Eye (tissue), 1 donor: Measurements from ENCODE around the gene ZNF579.
A peak's percentile ranks its signal among the peaks of the same experiment; 100 is the strongest.

Source experiments
- DNase-seq: peaks from one replicate; pipeline ENCODE4 v3.0.0-alpha.2; 2015

The ZNF579 gene, protein sequence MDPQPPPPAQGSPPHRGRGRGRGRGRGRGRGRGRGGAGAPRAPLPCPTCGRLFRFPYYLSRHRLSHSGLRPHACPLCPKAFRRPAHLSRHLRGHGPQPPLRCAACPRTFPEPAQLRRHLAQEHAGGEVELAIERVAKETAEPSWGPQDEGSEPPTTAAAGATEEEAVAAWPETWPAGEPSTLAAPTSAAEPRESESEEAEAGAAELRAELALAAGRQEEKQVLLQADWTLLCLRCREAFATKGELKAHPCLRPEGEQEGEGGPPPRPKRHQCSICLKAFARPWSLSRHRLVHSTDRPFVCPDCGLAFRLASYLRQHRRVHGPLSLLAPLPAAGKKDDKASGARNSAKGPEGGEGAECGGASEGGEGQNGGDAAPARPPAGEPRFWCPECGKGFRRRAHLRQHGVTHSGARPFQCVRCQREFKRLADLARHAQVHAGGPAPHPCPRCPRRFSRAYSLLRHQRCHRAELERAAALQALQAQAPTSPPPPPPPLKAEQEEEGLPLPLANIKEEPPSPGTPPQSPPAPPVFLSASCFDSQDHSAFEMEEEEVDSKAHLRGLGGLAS

DNA sequence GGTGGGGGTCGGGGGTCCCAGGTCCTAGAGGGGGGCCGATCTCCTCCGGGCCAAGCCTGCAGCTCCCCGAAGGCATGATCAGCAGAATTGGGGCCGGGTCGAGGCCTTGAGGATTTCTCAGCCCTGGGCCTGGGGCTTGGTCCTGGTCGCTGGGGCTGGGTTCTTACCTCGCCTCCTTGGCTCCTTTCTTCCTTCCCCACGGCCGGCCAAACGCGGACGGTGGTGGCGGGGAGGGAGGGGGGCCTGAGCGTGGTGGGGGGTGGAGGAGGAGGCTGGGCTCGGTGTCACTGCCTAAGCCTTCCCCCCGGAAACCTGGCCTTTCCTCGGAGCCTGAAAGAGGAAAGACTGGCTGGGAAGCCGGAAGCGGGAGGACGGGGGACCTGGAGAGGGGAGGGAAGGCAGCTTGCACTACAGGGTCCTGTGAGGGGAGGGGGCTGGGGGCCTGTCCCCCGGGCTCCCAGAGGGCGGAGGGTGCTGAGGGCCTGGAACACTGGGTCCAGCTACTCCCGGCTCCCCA lies at the start of gene ZNF579:
Gene ZNF579 (minus strand): TSS at position 221 of the 517 bp plus-strand sequence. CDS start 1,209 bp downstream, outside the sequence.
- peak; percentile 96 for DNase-seq

GRCh38 chr19:55626350-55626749 lies 45.7 kb upstream of the ZNF579 start:
- DNase-seq: no peak

GRCh38 chr19:55625004-55625326 lies 44.3 kb upstream of the ZNF579 start:
- no peak for DNase-seq

DNA sequence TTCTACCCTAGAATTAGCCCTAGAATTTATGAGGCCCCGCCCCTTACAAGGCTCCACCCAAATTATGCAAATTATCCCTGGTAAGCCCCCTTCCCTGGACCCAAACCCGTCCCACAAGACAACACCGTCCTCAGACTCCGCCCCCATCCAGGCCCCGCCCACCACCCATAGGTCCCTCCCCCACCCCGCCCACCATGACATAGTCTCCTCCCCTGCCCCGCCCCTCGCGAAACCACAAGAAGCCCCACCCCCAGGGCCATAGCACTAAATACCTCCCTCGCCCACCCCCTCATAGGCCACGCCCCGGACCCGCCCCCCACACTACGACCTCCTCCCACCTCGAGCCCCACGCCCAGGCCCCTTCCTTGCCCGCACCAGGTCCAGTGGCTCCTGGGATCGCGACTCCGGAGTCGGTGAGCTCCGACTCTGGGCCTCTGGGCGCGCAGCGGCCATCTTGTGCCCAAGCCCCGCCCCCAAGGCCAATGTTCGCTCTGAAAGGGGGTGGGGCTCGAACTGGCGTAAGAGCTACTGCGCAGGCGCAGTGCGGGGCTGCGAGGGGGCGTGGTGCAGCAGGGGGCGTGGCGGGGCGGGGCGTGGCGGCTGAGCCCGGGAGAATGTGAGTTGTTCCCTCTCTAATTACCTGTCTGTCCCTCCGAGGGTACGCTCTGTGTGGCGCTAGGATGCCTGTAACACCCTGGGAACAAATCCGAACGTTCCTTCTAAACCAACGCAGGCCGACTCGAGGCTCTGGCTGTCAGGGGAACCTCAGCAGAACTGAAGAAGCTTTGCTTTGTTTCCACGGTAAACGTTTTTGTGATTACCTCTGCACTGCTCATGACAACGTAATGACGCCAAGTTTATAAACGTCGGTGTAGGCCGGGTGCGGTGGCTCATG lies 43.7 kb upstream of the ZNF579 start, which contains the start of gene ZNF784:
Gene ZNF784 (minus strand): TSS at position 458 of the 895 bp plus-strand sequence. CDS start 5 bp downstream, at position 453.
- peak; percentile 99 for DNase-seq

- DNase-seq: no peak
These were observed 42.9 kb upstream of the ZNF579 start for GRCh38 chr19:55623561-55623960.

- DNase-seq: no peak
These were observed 42.5 kb upstream of the ZNF579 start for GRCh38 chr19:55623130-55623529.

DNA sequence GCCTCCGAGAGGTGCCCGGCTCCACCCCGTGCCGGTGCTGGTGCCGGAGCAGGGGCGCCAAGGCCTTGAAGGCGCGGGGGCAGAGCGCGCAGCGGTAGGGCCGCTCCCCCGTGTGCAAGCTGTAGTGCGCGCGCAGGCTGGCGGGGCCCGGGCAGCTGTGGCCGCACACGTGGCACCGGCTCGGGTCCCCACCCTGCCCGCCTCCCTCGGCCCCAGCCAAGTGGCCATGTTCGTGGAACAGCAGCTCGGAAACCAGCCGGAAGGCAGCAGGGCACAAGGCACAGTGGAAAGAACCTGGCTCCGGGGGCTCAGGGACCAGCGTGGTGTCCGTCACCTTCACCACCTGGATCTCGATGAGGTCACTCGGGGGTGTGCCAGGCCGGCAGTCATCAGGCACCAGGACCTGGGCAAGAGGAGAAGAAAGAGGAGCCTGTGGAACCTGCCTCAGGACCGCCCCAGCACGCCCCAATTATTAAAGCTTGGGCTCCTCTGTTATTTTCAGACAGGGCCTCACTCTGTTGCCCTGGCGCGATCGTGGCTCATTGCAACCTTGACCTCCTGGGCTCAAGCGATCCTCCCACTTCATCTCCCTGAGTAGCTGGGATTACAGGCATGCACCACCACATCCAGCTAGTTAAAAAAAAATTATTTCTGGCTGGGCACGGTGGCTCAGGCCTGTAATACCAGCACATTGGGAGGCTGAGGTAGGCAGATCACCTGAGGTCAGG lies 41.8 kb upstream of the ZNF579 start:
- DNase-seq: no peak

DNA sequence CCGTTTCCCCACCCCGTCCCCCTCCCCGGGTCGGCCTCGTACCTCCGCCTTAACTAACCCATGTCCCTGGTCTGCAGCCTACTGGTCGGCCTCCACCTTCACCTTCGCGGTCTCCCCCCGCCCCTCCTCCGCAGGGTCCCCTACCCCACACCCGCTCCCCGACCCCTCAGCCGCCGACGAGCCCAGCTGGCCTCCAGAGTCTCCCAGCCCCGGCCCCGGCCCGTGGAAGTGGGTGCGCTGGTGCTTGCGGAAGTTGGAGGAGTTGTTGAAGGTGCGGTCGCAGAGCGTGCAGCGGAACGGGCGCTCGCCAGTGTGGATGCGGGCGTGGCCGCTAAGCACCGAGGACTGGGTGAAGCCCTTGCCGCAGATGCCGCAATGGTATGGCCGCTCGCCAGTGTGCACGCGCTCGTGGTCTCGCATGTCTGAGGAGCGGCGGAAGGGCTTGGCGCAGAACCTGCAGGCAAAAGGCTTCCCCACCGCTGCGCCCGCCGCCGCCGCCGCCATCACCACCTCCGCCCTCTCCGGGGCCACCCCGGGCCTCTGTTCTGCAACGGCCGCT lies 41.1 kb upstream of the ZNF579 start:
- DNase-seq: no peak

DNA sequence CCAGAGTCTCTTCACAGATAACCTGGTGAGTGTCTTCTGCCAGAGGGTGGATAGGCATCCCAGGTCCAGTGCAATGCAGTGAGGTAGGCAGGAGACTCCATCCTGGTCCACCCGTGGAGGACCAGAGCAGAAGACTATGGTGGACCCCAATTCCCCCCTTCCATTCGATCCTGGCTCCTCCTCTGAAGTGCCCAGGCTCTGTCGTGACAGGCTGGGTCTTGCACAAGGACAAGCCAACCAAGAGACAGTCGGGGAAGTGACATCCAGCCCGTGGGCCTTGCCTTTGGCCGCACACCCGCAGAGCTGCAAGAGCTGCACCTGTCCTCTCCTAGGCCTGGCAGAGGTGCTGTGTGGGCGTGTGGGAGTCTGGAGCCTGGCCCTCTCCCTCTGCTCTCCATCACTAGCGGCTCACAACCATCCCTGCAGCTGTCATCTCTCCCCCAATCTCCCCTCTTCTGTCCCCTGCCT lies 40.6 kb upstream of the ZNF579 start:
- no peak for DNase-seq

DNA sequence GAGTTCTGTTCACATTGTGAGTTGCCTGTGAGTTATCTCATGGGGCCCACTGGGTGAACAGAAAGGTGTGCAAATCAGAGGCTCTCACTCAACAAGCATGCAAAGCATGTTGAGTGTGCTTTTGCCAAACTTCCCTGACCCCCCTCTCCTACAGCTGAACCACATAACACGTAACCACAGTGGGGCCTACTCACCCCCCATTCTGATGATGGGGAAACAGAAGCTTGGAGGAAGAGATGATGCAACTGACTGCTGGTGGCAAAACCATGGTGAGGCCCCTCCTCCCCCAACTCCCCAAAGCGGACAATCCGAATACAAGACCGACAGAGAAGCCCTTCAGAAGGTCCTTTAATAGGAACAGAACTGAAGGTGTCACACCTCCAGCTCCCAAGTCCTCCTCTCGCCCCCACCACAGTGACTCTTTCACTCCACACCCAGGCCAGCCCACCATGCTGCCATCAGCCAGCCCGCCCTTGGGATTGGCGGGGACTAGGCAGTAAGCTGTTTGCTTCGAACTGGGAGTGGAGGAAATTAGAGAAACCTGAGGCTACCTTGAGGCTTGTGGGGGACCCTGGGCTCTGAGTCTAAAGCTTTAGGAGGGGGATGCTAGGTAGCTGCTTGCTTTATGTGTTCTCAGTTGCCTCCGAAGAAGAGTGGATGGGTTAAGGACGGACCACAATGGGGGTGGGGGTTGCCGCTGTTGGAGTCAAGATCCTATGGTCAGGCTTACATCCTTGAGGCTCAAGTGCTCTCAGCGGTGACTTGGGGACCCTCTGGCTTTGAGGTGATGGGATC lies 40.0 kb upstream of the ZNF579 start:
- DNase-seq: no peak

DNA sequence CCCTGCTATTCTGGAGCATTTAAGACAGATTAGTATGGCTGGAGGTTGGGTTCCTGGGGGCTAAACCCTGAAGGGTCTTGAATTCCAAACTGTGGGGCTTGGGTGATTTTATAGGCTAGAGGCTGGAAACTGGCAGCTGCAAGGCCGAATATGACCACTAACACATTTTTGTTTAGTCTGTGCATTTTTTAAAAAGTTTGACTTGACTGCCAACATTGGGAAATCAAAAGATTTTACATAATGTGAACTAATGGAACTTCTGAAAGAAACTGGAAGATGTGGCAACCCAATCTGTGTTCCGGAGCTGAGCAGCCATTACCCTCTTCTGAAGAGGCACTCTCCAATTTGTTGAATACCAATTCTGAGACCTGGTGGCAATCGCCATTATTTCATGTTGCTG lies 38.6 kb upstream of the ZNF579 start:
- DNase-seq: no peak

- DNase-seq: no peak
These were observed 37.8 kb upstream of the ZNF579 start for GRCh38 chr19:55618426-55618825.

DNA sequence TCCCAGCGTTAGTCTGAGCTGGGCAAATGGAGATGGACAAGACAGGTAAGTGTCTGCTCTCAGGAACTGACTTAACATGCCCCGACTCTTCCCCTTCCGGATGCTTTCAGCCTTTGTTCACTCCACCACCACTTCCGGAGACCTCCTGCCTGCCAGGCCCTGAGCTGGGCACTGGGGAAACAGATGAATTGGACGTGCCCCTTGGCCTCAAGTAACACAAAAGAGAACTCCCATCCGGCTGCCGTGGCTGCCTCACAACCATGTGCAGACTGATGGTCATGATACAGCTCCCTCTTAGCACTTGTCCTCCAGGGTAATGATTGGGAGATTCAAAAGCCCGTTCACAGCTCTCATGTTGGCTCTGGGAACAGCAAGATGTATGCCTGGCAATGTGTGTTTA lies 36.8 kb upstream of the ZNF579 start:
- DNase-seq: no peak

GRCh38 chr19:55616395-55616875 lies 35.8 kb upstream of the ZNF579 start:
- no peak for DNase-seq

DNA sequence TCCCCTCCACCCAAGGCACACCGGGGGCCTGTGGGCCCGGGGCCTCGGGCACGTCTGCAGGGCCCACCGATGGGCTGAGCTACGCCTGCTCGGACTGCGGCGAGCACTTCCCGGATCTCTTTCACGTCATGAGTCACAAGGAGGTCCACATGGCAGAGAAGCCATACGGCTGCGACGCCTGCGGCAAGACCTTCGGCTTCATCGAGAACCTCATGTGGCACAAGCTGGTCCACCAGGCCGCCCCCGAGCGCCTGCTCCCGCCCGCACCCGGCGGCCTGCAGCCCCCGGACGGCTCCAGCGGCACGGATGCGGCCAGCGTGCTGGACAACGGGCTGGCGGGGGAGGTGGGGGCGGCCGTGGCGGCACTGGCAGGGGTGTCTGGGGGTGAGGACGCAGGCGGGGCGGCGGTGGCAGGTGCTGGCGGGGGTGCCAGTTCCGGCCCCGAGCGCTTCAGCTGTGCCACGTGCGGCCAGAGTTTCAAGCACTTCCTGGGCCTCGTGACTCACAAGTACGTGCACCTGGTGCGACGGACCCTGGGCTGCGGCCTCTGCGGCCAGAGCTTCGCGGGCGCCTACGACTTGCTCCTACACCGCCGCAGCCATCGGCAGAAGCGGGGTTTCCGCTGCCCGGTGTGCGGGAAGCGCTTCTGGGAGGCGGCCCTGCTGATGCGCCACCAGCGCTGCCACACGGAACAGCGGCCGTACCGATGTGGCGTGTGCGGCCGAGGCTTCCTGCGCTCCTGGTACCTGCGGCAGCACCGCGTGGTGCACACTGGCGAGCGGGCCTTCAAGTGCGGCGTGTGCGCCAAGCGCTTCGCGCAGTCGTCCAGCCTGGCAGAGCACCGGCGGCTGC lies 35.1 kb upstream of the ZNF579 start:
- DNase-seq: no peak

DNA sequence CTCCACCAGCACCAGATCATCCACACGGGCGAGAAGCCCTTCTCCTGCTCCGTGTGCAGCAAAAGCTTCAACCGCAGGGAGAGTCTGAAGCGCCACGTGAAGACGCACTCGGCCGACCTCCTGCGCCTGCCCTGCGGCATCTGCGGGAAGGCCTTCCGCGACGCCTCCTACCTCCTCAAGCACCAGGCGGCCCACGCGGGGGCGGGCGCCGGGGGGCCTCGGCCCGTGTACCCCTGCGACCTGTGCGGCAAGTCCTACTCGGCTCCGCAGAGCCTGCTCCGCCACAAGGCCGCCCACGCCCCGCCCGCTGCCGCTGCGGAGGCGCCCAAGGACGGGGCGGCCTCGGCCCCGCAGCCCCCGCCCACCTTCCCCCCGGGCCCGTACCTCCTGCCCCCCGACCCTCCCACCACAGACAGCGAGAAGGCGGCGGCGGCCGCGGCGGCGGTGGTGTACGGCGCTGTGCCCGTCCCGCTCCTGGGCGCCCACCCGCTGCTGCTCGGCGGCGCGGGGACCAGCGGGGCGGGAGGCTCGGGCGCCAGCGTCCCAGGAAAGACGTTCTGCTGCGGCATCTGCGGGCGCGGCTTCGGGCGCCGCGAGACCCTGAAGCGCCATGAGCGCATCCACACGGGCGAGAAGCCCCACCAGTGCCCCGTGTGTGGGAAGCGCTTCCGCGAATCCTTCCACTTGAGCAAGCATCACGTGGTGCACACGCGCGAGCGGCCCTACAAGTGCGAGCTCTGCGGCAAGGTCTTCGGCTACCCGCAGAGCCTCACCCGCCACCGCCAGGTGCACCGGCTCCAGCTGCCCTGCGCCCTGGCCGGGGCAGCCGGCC lies 34.3 kb upstream of the ZNF579 start:
- no peak for DNase-seq

- DNase-seq: no peak
These were observed 33.5 kb upstream of the ZNF579 start for GRCh38 chr19:55613930-55614710.

- DNase-seq: no peak
These were observed 32.7 kb upstream of the ZNF579 start for GRCh38 chr19:55613396-55613795.
